ENCODE data around the gene ADGRV1.
"Not testable (repeated sequence)": the region's sequence is repeated elsewhere in the genome, so short reads cannot be mapped to it uniquely, and the experiment has no call there.

ADGRV1 gene

DNA sequence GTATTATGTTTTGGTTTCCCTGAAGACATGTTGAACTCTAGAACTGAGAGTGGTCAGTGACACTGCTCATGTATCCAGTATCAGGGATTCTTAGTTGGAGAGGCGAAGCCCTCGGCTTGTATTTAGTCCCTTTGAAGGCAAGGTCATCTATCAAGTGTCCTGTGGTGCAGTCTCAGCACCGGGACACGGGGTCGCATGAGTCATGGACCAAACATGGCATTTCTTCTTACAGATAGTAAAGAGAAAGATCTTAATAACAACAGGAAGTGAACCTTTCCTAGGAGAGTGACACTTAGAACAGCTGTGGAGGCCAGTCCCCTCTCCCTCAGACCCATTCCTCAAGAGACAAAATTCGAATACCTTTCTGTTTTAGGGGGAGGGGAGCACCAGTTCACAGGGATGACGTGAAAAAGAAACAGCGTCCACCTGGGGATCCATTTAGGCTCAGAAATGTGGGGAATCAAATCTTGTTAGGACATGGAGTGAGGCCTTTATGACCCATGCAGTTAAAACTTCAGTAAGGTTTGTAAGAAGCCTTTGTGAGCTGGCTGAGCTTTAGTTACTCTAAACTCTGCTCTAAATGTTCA lies 86.5 kb downstream of the ADGRV1 start:
- DNase-seq (ENCODE audit: low spot score), result no peak

DNA sequence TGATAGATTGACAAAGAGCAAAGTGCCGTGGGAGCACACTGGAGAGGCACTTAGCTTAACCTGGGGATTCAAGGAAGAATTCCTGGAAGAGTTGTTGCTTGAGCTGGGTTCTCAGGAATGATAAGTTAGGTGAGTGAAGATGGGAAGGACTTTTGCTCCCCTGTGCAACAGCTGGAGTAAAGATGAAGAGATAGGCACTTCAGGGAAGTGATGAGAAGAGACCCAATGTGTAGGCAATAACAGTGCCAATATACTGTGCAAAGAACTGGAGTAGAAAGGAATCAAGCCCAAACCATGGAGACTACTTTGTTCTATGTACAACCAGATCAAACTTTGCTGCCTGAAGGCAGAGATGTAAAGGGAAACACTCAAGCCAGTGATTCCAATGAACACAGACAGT lies 92.2 kb downstream of the ADGRV1 start:
- DNase-seq (ENCODE audit: low spot score), result no peak

DNA sequence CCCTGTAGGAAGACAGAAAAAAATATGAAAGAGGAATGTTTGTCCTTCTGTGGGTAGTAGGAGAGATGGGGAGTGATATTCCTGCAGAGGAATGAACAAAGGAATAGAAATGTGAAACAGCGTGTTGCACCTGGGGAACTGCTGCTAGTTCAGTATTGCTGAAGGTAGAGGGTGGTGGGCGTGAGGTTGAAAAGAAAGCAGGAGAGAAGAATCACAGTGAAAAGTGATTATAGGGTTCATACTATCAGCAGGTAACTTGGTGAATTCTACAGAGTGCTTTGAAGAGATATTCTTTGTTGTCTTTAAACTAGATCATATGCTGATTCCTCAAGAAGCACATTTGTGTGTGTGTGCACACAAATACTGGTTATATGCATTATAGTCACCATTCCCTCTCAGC lies 95.6 kb downstream of the ADGRV1 start:
- DNase-seq (ENCODE audit: low spot score), result no peak

DNA sequence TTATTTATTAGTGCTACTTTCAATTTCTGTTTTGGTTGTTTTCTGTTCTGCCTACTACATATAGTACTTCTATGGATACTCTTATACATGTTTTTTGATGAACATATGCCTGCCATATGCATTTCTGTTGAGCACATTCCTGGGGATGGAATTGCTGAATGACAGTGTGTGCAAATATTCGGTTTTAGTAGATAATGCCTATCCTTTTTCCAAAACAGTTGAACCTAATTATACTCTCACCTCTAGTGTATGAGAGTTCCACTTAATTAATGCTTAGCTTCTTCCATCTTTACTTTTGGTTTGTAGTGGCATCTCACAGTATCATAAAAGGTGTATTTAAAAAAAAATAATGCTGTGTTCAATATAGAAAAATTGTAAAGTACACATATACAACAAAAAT lies 96.8 kb downstream of the ADGRV1 start:
- no peak for DNase-seq (ENCODE audit: low spot score)

DNA sequence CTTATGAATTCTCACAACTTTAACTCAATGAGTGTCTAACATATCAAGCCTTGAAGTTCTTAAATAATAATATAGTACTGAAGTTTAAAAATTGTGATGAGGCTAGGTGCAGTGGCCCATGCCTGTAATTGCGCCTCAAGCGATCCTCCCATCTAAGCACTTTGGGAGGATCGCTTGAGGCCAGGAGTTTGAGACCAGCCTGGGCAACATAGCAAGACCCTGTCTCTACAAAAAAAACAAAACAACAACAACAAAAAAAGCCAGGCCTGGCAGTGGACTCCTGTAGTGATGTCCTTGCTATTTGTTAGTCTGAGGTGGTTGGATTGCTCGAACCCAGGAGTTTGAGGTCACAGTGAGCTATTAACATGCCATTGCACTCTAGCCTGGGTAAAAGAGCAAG lies 98.4 kb downstream of the ADGRV1 start:
- no peak for DNase-seq (ENCODE audit: low spot score)

DNA sequence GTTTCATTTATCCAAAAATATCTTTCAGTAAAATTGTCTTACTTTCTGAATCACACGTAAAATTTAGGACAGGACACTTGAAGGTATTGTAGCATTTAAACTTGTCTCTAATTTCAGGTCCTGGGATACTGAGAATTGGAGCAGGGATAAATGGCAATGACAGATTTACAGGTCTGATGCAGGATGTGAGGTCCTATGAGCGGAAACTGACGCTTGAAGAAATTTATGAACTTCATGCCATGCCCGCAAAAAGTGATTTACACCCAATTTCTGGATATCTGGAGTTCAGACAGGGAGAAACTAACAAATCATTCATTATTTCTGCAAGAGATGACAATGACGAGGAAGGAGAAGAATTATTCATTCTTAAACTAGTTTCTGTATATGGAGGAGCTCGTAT lies 99.2 kb downstream of the ADGRV1 start:
- DNase-seq (ENCODE audit: low spot score), result no peak

DNA sequence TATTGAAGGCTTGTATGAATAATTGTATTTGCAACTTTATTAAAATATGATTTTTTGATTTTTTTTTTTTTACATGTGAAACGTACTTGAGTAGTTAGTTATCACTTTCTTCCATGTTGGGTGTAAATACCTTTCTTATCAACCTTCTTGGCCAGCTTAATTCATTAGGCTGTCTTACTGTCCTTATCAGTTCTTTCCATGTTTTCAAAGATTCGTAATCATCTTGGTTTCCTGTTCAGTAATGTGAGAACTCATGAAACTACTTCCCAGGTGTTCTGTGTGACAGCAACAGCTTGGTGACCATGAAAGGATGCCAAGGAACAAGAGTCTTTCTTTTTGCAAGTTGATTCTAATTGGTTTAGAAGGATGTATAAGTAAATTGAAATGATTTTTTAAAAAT lies 100.0 kb downstream of the ADGRV1 start:
- DNase-seq (ENCODE audit: low spot score), result no peak

DNA sequence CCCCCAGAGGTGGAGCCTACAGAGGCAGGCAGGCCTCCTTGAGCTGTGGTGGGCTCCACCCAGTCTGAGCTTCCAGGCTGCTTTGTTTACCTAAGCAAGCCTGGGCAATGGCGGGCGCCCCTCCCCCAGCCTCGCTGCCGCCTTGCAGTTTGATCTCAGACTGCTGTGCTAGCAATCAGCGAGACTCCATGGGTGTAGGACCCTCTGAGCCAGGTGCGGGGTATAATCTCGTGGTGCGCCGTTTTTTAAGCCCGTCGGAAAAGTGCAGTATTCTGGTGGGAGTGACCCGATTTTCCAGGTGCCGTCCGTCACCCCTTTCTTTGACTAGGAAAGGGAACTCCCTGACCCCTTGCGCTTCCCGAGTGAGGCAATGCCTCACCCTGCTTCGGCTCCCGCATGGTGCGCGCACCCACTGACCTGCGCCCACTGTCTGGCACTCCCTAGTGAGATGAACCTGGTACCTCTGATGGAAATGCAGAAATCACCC lies 109.5 kb downstream of the ADGRV1 start:
- DNase-seq (ENCODE audit: low spot score), result not testable (repeated sequence)

DNA sequence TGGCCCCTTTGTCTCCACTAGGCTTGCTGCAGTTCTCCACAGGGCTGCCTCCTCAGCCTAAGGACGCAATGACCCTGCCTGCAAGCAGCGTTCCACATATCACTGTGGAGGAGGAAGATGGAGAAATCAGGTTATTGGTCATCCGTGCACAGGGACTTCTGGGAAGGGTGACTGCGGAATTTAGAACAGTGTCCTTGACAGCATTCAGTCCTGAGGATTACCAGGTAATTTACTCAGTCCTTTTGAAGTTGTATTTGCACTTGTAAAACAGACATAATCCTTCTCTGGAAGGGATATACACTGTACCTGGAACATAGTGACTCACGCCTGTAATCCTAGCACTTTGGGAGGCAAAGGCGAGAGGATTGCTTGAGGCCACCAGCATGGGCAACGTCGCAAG lies 116.6 kb downstream of the ADGRV1 start:
- DNase-seq (ENCODE audit: low spot score), result no peak

DNA sequence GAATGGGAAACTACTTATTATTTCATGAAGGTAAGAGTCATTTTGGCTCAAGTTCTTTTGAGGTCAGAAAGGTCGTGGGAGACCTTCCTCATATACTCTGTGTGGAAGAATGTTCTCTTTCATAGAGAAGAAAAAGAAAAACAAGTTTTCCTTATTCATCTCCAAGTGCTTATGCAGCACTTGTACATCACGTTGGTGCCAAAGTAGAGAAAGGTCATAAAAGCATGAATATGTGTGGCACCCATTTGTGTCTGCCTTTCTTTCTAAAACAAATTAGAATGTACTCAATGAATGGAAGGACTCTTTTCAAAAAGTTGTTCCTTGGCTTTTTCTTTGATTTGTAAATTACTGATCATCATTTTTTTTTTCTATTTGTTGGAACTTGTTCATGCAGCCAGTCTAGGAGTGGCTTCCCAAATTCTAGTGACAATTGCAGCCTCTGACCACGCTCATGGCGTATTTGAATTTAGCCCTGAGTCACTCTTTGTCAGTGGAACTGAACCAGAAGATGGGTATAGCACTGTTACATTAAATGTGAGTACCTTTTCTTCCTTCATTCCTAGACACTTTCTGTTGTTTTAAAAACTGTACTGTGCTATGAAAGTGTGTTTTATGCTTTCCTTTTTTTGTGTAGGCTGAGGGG lies 122.4 kb downstream of the ADGRV1 start:
- DNase-seq (ENCODE audit: low spot score), result no peak

DNA sequence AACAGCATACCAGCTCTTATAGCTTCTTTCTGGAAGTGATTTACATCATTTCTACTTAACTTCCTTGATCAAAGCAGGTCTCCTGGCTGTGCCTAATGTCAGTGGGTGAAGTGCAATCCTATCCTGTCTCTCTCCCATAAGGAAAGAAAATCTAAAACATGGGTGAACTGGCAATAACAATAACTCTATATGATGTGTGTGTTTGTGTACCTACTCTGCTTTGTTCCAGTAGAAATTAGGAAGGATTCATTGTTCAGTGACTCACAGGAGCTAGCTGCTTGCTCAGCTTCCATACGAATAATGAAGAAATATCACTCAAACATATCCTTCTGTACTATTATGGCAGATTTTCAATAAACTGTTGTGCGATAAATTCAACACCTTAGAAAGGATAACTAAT lies 123.7 kb downstream of the ADGRV1 start:
- no peak for DNase-seq (ENCODE audit: low spot score)

DNA sequence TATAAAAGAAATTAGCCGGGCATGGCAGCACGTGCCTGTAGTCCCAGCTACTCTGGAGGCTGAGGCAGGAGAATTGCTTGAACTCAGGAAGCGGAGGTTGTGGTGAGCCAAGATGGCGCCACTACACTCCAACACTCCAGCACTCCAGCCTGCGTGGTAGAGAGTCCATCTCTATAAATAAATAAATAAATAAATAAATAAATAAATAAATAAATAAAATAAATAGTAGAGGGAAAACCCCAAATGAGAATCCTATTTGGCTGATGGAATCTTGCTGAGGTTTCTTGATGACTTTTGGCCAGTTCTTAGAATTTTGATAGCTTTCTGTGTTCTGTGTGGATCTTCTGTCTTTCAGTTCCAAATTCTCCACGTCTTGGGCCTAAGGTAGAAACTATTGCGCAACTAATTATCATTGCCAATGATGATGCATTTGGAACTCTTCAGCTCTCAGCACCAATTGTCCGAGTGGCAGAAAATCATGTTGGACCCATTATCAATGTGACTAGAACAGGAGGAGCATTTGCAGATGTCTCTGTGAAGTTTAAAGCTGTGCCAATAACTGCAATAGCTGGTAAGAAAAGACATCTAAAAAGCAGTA lies 126.9 kb downstream of the ADGRV1 start:
- DNase-seq (ENCODE audit: low spot score), result no peak

DNA sequence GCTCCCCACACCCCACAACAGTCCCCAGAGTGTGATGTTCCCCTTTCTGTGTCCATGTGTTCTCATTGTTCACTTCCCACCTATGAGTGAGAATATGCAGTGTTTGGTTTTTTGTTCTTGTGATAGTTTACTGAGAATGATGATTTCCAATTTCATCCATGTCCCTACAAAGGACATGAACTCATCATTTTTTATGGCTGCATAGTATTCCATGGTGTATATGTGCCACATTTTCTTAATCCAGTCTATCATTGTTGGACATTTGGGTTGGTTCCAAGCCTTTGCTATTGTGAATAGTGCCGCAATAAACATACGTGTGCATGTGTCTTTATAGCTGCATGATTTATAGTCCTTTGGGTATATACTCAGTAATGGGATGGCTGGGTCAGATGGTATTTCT lies 127.8 kb downstream of the ADGRV1 start:
- DNase-seq (ENCODE audit: low spot score), result not testable (repeated sequence)

DNA sequence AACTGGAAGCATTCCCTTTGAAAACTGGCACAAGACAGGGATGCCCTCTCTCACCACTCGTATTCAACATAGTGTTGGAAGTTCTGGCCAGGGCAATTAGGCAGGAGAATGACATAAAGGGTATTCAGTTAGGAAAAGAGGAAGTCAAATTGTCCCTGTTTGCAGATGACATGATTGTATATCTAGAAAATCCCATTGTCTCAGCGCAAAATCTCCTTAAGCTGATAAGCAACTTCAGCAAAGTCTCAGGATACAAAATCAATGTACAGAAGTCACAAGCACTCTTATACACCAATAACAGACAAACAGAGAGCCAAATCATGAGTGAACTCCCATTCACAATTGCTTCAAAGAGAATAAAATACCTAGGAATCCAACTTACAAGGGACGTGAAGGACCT lies 128.9 kb downstream of the ADGRV1 start:
- DNase-seq (ENCODE audit: low spot score), result not testable (repeated sequence)

DNA sequence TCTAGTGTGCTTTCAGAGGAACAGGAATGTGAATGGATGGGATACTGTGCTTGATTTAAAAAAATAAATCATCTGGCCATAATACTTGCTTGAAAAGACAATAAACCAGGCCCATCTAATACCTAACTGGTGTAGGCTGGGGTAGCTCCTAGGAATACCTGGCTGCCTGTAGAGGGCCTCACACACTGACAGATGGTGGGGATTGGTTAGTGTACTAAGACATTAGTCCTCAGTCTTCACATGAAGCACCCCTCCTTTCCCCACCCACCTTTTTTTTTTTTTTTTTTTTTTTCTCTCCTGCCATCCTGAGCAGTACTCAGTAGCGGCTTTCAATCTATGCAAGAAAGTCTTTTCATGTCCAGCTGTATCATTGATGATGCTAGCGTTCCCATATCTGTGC lies 130.5 kb downstream of the ADGRV1 start:
- DNase-seq (ENCODE audit: low spot score), result no peak

DNA sequence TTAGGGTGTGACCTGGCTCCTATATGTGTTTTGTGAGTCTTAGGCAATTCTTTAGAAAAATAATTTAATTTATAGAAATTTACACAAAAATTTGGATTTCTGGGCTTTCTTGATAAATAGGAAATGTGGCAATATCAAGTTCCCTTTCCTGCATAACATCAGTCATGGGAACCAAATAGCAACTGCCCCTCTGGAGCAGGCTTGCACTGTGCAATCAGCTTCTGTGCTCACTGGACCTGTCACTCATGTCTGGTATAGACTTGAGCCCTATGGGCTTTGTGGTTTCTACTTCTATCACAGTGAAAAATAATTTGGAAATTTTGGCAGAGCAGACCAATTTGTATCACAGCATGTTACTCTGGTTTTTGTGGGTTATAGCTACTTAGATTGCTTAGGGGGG lies 131.7 kb downstream of the ADGRV1 start:
- DNase-seq (ENCODE audit: low spot score), result no peak

DNA sequence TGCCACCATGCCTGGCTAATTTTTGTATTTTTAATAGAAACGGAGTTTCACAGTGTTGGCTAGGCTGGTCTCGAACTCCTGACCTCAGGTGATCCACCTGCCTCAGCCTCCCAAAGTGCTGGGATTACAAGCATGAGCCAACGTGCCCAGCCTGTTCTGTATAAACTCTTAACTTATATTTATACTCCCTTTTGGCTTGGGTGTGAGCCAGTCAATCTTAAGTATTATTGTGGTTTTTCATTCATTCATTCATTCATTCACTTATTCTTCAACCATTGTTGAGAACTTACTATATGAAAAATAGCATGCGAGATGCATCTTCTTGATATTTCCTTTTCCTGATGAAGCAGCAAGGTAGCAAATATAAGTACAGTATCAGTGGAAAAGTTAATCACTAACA lies 132.9 kb downstream of the ADGRV1 start:
- no peak for DNase-seq (ENCODE audit: low spot score)

DNA sequence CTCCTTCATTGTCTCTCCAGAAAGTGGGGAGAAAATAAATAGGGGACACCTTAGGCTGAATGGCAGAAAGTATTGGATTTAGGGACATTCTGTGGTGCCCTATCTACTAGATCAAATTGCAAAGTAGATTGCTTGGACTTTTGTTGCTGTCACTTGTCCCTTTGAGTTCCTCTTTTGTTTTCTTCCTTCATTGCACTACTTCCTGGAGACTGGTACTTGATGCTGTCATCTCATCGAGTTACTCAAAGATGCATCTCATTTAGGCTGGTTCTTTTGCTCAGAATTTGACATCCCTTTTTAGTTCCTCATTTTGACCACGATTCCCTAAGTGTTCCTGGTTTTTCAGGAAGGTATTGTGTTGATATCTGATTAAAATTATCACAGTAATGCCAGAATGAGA lies 137.6 kb downstream of the ADGRV1 start:
- DNase-seq (ENCODE audit: low spot score), result no peak

DNA sequence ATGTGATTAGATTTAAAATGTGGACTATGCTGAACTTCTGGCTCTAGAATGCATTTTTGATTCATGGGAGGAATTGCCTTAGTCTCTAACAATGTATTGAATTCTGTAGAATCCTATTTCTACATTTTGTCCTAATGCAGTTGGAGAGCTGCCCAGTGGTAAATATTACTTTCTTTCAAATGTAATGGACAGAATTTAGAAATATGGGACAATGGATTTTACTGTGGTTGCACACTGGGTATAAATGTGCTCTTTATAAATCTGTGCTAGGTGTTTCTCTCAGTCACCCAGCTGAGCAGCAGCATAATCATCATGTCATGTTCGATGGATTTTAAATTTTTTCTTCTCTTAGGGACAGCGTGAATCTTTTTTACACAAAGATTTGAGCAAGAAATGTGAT lies 141.7 kb downstream of the ADGRV1 start:
- no peak for DNase-seq (ENCODE audit: low spot score)

DNA sequence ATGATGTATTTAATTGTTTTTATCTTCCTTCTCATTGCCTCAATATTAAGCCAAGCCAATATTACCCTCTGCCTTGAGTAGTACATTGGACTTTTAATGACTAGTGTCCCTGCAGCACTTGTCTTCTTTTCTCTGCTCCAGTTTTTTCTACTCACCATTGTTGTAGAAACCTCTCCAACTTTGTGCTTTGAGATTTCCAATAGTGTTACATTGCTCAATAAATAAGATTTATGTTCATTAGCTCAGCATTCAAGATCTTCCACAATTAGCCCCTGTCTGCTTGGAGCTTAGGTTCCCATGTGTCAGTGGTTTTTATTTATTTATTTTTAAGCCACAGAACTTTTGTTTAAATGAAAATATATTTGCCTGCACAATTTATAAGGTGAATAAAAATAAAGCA lies 145.3 kb downstream of the ADGRV1 start:
- no peak for DNase-seq (ENCODE audit: low spot score)

DNA sequence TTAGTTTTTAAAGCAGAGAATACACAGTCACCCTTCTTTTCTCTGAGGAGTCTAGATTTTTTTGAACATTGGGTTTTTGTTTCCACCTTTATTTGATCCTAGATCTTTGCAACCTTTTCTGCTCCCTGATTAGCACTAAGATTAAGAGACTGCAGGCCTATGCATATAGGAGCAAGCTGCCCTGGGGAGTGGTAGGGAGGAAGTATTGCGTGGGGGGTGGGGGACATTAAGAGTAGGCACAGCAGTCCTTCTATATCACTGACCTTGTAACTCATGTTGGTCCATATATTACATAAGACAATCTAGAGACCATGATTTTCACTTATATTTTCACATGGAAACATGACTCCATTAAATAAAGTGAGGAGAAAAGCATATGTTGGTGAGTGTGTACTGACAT lies 149.1 kb downstream of the ADGRV1 start:
- no peak for DNase-seq (ENCODE audit: low spot score)

DNA sequence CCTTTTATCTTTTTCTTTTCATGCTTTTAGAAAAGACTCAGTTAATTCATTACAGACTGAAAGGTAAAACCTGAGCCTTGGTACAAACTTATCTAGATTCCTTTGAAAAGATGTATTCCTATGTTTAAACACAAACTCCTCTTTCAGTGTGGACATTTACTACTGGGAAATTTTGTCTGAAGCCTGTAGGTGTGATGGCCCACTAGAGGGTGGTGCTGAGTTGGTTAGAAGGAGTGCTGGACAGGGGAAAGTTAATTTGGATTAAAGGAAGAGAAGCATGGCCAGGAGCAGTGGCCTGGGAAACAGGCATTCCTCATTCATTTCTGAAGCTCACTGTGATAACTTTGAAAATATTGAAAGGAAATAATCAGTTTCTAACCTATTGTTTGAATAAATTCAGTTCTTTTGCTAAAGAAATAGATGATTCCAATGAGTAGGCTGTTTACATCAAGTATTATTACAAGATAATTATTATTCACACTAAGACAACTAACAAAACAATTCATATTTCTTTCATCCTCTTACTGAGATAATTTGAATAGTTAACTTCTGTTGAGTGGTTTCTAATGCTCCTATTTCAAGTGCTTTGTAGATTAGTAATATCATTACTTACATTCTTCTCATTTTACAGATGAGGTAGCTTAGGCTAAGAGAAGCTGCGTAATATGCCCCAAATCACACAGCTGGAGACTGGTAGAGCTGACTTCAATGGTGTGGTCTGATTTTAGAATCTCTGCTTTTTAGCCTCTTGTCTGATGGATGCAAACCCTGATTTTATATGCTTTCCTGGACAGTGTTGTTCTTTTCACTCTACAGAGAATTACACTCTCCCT lies 150.9 kb downstream of the ADGRV1 start:
- peak; percentile 36 for DNase-seq (ENCODE audit: low spot score)

DNA sequence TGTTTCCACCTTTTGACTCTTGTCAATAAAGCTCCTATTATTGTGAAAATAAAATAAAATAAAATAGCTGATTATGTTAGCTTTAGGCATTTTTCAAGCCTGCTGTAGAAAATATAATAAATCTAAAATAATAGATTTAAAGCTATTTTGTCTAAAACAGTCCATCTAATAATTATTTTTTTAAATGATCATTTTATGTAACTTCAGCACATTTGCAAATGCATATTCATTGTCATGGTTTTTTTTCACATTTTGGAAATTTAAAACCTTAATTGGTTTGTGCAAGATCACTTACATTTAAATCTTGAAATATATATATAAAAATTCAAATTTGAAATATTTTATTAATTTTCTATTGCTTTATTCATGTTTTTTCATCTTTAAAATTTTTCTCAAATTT lies 159.8 kb downstream of the ADGRV1 start:
- no peak for DNase-seq (ENCODE audit: low spot score)
